Endothelial cell of umbilical vein (primary cell): Measurements from ENCODE around the gene ABHD18. TPM values are rescaled to one million over a fixed set of nuclear protein-coding genes. Genes with fewer than 3 reads are reported as not detected.

Source experiments
- BruUV-seq: library from RNA; stranded (reverse); fragments of 400-500 nt; replicated peaks from 2 replicates; lab custom pipeline; 2021; lab: Mats Ljungman, UMichigan
- CTCF ChIA-PET: fragments of 300-600, 350-600 bp; sonication (Branson Sonifier 250); formaldehyde crosslinking; loops from one replicate; lab custom pipeline; 2021; ENCODE audit warnings: antibody characterized with exemption, inconsistent platforms; lab: Charles Lee
- POLR2A ChIA-PET: fragments of 300-600, 350-600 bp; sonication (Branson Sonifier 250); formaldehyde crosslinking; loops from one replicate; lab custom pipeline; 2021; ENCODE audit warnings: antibody characterized with exemption, inconsistent platforms; lab: Charles Lee
- DNase-seq: peaks from one replicate; pipeline ENCODE4 v3.0.0-alpha.2; 2011; ENCODE audit warnings: low read depth, low spot score
- FAIRE-seq: peaks from 2 replicates; lab custom pipeline; 2011; peaks lifted over from hg19 to GRCh38; lab: Jason Lieb, UNC
- H2AFZ ChIP-seq: 2 replicates; pipeline ENCODE4 v1.6.0; 2012; ENCODE audit warnings: low read depth, low read length, control low read depth, inconsistent platforms
- H3K27ac ChIP-seq: 2 replicates; pipeline ENCODE4 v1.5.1; 2011; ENCODE audit warnings: low read depth, mild to moderate bottlenecking, control low read depth, low read length, moderate library complexity; ENCODE audit not compliant: insufficient read depth
- H3K27me3 ChIP-seq, 2 experiments: 2 replicates each; pipeline versions ENCODE4 v1.6.0 to v1.6.1; 2011; ENCODE audit warnings: low read length in 2 of 2, mixed read lengths in 1 of 2; ENCODE audit not compliant: control insufficient read depth in 2 of 2, insufficient read depth in 2 of 2
- H3K36me3 ChIP-seq, 2 experiments: 2 replicates in 1 of 2; 3 replicates in 1 of 2; pipeline ENCODE4 v1.5.1; 2011; ENCODE audit warnings: low read length in 2 of 2, mild to moderate bottlenecking in 1 of 2, moderate library complexity in 1 of 2; ENCODE audit not compliant: control insufficient read depth in 2 of 2, insufficient read depth in 2 of 2; ENCODE audit errors: extremely low read depth in 1 of 2
- H3K4me1 ChIP-seq: 3 replicates; pipeline ENCODE4 v1.5.1; 2011; ENCODE audit warnings: mild to moderate bottlenecking, low read length; ENCODE audit not compliant: control insufficient read depth, insufficient read depth; ENCODE audit errors: extremely low read depth
- H3K4me2 ChIP-seq: 2 replicates; pipeline ENCODE4 v1.6.1; 2011; ENCODE audit warnings: low read length, control low read depth, mixed read lengths; ENCODE audit not compliant: insufficient read depth
- H3K4me3 ChIP-seq, 3 experiments: fragments of 200-600 bp in 1 of 3; sonication (generic), shearing (Covaris generic) in 1 of 3; replicated peaks in 1 of 3; 2 replicates each; pipeline ENCODE4 v1.5.1; 2011 to 2016; ENCODE audit warnings: control low read depth in 3 of 3, low read length in 3 of 3, mild to moderate bottlenecking in 2 of 3, inconsistent platforms in 1 of 3, low read depth in 1 of 3, moderate library complexity in 1 of 3; ENCODE audit not compliant: insufficient read depth in 1 of 3
- H3K79me2 ChIP-seq: 2 replicates; pipeline ENCODE4 v1.6.0; 2012; ENCODE audit warnings: low read length, inconsistent platforms; ENCODE audit not compliant: control insufficient read depth, insufficient read depth
- H3K9ac ChIP-seq: replicated peaks from 2 replicates; pipeline ENCODE3; 2011; ENCODE audit warnings: low read length, control low read depth; ENCODE audit not compliant: insufficient read depth; ENCODE audit errors: extremely low read depth
- H3K9me1 ChIP-seq: replicated peaks from 3 replicates; pipeline ENCODE4 v1.6.0; 2011; ENCODE audit warnings: mild to moderate bottlenecking, low read length; ENCODE audit not compliant: control insufficient read depth, insufficient read depth; ENCODE audit errors: extremely low read depth
- H3K9me3 ChIP-seq: replicated peaks from 2 replicates; pipeline ENCODE4 v1.5.1; 2012; ENCODE audit warnings: low read length, inconsistent platforms; ENCODE audit not compliant: control insufficient read depth, insufficient read depth
- H4K20me1 ChIP-seq: replicated peaks from 2 replicates; pipeline ENCODE3; 2011; ENCODE audit warnings: mild to moderate bottlenecking, low read length; ENCODE audit not compliant: control insufficient read depth, insufficient read depth; ENCODE audit errors: extremely low read depth
- EZH2 ChIP-seq: IDR thresholded peaks from 2 replicates; pipeline ENCODE4 v1.6.1; 2012; ENCODE audit warnings: borderline replicate concordance, low read depth, mild to moderate bottlenecking, moderate library complexity, low read length, inconsistent platforms; ENCODE audit not compliant: severe bottlenecking
- FOS ChIP-seq: IDR thresholded peaks from 2 replicates; pipeline ENCODE4 v1.6.1; 2011; ENCODE audit warnings: mild to moderate bottlenecking, low read length, moderate library complexity, borderline replicate concordance; ENCODE audit not compliant: insufficient read depth
- GATA2 ChIP-seq: IDR thresholded peaks from 2 replicates; pipeline ENCODE4 v1.7.0; 2011; ENCODE audit warnings: low read depth, mild to moderate bottlenecking, moderate library complexity, mixed read lengths, low read length; ENCODE audit not compliant: insufficient read length, insufficient read depth
- JUN ChIP-seq: IDR thresholded peaks from 2 replicates; pipeline ENCODE4 v1.6.1; 2011; ENCODE audit warnings: borderline replicate concordance, low read depth; ENCODE audit not compliant: insufficient read length, insufficient read depth
- MYC ChIP-seq: IDR thresholded peaks from one replicate; pipeline ENCODE4 v1.6.1; 2011; ENCODE audit warnings: mild to moderate bottlenecking, low read depth, low read length
- POLR2A ChIP-seq: IDR thresholded peaks from 2 replicates; pipeline ENCODE4 v1.6.1; 2012; ENCODE audit warnings: low read depth, mild to moderate bottlenecking, control low read depth, low read length
- POLR2AphosphoS5 ChIP-seq: IDR thresholded peaks from 2 replicates; pipeline ENCODE4 v1.6.1; 2012; ENCODE audit warnings: low read depth, mild to moderate bottlenecking, control low read depth, low read length, moderate library complexity; ENCODE audit not compliant: insufficient read depth
- dilution Hi-C: fragments of 300-500 bp; cut with MboI; formaldehyde crosslinking; loops from one replicate; pipeline ENCODE4 v1.15.0; 2019; ENCODE audit warnings: low sequenced_read_pairs; ENCODE audit not compliant: extremely low pct_ligation_motif_present
- intact Hi-C: fragments of 100-400 bp; cut with micrococcal nuclease; formaldehyde crosslinking; loops from one replicate; pipeline ENCODE4 v1.10.0; 2022
- polyA plus RNA-seq, 4 experiments: library from polyadenylated mRNA; depleted of rRNA in 3 of 4; stranded (reverse) in 3 of 4; unstranded in 1 of 4; fragments of >200 nt; gene quantifications; 2 replicates each; pipeline versions ENCODE4 v1.2.1 to v1.2.3, GENCODE V29; 2011 to 2012; ENCODE audit warnings: missing spikeins in 1 of 4
- total RNA-seq: library from RNA; stranded (reverse); gene quantifications from 2 replicates; pipeline ENCODE4 v1.2.3, GENCODE V29; 2021
- TF ChIP-seq, protein P1 (sequence below), 2 donors: IDR thresholded peaks; 1 replicate in 1 of 2; 2 replicates in 1 of 2; pipeline ENCODE4 v1.5.1; 2011; ENCODE audit warnings: low read length in 2 of 2, mild to moderate bottlenecking in 2 of 2, moderate library complexity in 2 of 2, control low read depth in 1 of 2, inconsistent platforms in 1 of 2, low read depth in 1 of 2; ENCODE audit not compliant: insufficient read depth in 1 of 2; ENCODE audit errors: extremely low read depth in 1 of 2
- TF ChIP-seq, protein P2 (sequence below): IDR thresholded peaks from 2 replicates; pipeline ENCODE4 v1.6.1; 2011; ENCODE audit not compliant: insufficient read depth, insufficient read length

ABHD18 gene
- total and polyA plus RNA-seq, 2 donors (not counting 3 experiments of a cell fraction or from before 2014, with no cell fraction given): 2.4 to 9.1 TPM

DNA sequence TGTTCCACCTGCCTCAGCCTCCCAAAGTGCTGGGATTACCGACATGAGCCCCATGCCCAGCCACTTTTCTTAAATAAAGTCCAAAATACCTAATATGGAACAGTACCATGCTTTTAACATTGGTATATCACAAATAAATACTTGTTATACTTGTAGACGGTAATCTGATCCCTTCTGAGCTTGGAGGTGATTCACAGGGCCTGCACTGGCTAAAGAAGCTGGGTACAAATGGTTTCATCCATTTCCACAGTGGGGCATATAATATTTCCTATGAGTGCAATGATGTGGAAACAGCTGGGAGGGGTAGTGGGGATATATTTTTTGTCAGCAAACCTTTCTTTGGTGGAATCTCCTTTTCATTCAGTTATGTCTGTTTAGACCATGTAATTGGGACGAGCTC lies 48.7 kb upstream of the ABHD18 start:
- dilution Hi-C loops: no loop called here
- FAIRE-seq: no peak
- no peaks in the 10 kb centered on the region for H3K36me3 ChIP-seq
- no peaks in the 10 kb centered on the region for H3K4me1 ChIP-seq
- no peaks in the 10 kb centered on the region for H3K9me3 ChIP-seq
- no peak for DNase-seq
- no TSS peak for BruUV-seq
- TF ChIP-seq POLR2A: no peak
- TF ChIP-seq GATA2: no peak
- TF ChIP-seq, protein P1, sequence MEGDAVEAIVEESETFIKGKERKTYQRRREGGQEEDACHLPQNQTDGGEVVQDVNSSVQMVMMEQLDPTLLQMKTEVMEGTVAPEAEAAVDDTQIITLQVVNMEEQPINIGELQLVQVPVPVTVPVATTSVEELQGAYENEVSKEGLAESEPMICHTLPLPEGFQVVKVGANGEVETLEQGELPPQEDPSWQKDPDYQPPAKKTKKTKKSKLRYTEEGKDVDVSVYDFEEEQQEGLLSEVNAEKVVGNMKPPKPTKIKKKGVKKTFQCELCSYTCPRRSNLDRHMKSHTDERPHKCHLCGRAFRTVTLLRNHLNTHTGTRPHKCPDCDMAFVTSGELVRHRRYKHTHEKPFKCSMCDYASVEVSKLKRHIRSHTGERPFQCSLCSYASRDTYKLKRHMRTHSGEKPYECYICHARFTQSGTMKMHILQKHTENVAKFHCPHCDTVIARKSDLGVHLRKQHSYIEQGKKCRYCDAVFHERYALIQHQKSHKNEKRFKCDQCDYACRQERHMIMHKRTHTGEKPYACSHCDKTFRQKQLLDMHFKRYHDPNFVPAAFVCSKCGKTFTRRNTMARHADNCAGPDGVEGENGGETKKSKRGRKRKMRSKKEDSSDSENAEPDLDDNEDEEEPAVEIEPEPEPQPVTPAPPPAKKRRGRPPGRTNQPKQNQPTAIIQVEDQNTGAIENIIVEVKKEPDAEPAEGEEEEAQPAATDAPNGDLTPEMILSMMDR (IDR thresholded peaks at IDR 0.05; ENCODE audit: extremely low read depth in 1 of 2, insufficient read depth in 1 of 2, low read depth in 1 of 2, low read length in 2 of 2): no peak
- no peak for TF ChIP-seq EZH2
- no peak for TF ChIP-seq POLR2AphosphoS5
- H3K27ac ChIP-seq: no peak overlapping the region
- H4K20me1 ChIP-seq: no peaks in the 10 kb centered on the region
- no peak overlapping the region for H3K4me2 ChIP-seq
- H2AFZ ChIP-seq: no peak overlapping the region
- no peak overlapping the region for H3K9ac ChIP-seq
- no peaks in the 10 kb centered on the region for H3K9me1 ChIP-seq
- intact Hi-C loops: no loop called here
- H3K27me3 ChIP-seq: no peaks in the 10 kb centered on the region
- POLR2A ChIA-PET: no interaction called here
- no peaks in the 10 kb centered on the region for H3K79me2 ChIP-seq
- CTCF ChIA-PET: interaction anchor here (1.0 kb wide), 1 partner anchor 13 kb away, joined by 4 read pairs; no protein-coding TSS in a partner anchor
- no peak overlapping the region for H3K4me3 ChIP-seq

DNA sequence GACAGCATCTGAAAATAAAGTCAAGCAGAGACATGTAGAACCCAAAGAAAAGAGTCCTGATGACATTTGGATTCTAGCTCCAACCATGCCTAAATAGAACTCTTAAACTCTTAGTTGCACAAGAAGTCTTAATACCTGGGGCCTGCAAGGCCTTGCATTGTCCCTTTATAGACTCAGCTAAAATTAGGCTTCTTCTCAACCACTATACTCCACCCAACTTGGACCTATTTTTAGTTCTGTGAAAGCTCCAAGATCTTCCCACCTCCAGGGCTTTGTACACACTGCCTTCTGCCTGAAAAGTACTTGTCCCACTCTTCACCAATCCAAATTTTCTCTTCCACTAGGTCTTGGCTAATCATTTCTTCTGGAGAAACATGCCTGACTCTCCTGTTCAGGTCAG lies 48.1 kb upstream of the ABHD18 start:
- no peak for TF ChIP-seq EZH2
- TF ChIP-seq, protein P1 (IDR thresholded peaks at IDR 0.05; ENCODE audit: extremely low read depth in 1 of 2, insufficient read depth in 1 of 2, low read depth in 1 of 2, low read length in 2 of 2): no peak
- no peak for TF ChIP-seq FOS
- TF ChIP-seq, protein P2, sequence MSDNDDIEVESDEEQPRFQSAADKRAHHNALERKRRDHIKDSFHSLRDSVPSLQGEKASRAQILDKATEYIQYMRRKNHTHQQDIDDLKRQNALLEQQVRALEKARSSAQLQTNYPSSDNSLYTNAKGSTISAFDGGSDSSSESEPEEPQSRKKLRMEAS: no peak
- no peak for TF ChIP-seq POLR2A
- no peak for TF ChIP-seq JUN
- no peak for TF ChIP-seq GATA2
- TF ChIP-seq MYC: no peak
- no peak for TF ChIP-seq POLR2AphosphoS5
- POLR2A ChIA-PET: no interaction called here
- DNase-seq (no peak), FAIRE-seq (no peak)
- dilution Hi-C loops: no loop called here
- Histone ChIP-seq H3K27me3 (no peaks in the 10 kb centered on the region), H3K27ac (no peak overlapping the region), H3K36me3 (no peaks in the 10 kb centered on the region), H3K79me2 (no peaks in the 10 kb centered on the region), H3K4me3 (no peak overlapping the region), H3K9ac (no peak overlapping the region), H3K4me1 (no peaks in the 10 kb centered on the region), H3K4me2 (no peak overlapping the region), H4K20me1 (no peaks in the 10 kb centered on the region), H3K9me3 (no peaks in the 10 kb centered on the region), H2AFZ (no peak overlapping the region), H3K9me1 (no peaks in the 10 kb centered on the region)
- BruUV-seq: no TSS peak
- CTCF ChIA-PET: interaction anchor here (0.7 to 1.0 kb wide), 3 partner anchors 12 to 16 kb away, joined by 3 to 4 read pairs (median 3); no protein-coding TSS in a partner anchor
- intact Hi-C loops: no loop called here
